Smooth muscle cell (in vitro differentiated cells): ENCODE measurements around the gene KCNN1. TPM values are rescaled to one million over a fixed set of nuclear protein-coding genes. Genes with fewer than 3 reads are reported as not detected.

Experiments used
- DNase-seq: peaks from one replicate; lab custom pipeline; 2025; ENCODE audit not compliant: unreplicated experiment; lab: John Stamatoyannopoulos, UW
- H2AFZ ChIP-seq: fragments of 200-600 bp; sonication (generic); 2 replicates; pipeline ENCODE4 v1.6.0; 2016; ENCODE audit warnings: antibody characterized with exemption, low read depth, mild to moderate bottlenecking
- H3F3A ChIP-seq: fragments of 200-600 bp; sonication (generic); 2 replicates; pipeline ENCODE4 v1.6.0; 2017; ENCODE audit warnings: antibody characterized with exemption, low read depth
- H3K27ac ChIP-seq: fragments of 200-600 bp; sonication (generic); 2 replicates; pipeline ENCODE4 v1.5.1; 2016; ENCODE audit warnings: low read depth, mild to moderate bottlenecking
- H3K27me3 ChIP-seq: fragments of 200-600 bp; sonication (generic); 2 replicates; pipeline ENCODE4 v1.6.1; 2016; ENCODE audit warnings: low read depth, mild to moderate bottlenecking
- H3K36me3 ChIP-seq: fragments of 200-600 bp; sonication (generic); 2 replicates; pipeline ENCODE4 v1.5.1; 2016; ENCODE audit warnings: low read depth
- H3K4me1 ChIP-seq: fragments of 200-600 bp; sonication (generic); 2 replicates; pipeline ENCODE4 v1.5.1; 2016; ENCODE audit warnings: low read depth
- H3K4me2 ChIP-seq: fragments of 200-600 bp; sonication (generic); 2 replicates; pipeline ENCODE4 v1.6.0; 2016; ENCODE audit warnings: mild to moderate bottlenecking
- H3K4me3 ChIP-seq: fragments of 200-600 bp; sonication (generic); 2 replicates; pipeline ENCODE4 v1.5.1; 2016; ENCODE audit warnings: mild to moderate bottlenecking
- H3K79me2 ChIP-seq: fragments of 200-600 bp; sonication (generic); 2 replicates; pipeline ENCODE4 v1.6.0; 2016; ENCODE audit warnings: low read depth, mild to moderate bottlenecking
- H3K9ac ChIP-seq: fragments of 200-600 bp; sonication (generic); 2 replicates; pipeline ENCODE4 v1.6.0; 2016; ENCODE audit warnings: low read depth
- H3K9me3 ChIP-seq: fragments of 200-600 bp; sonication (generic); replicated peaks from 2 replicates; pipeline ENCODE4 v1.5.1; 2016; ENCODE audit warnings: low read depth
- H4K20me1 ChIP-seq: fragments of 200-600 bp; sonication (generic); 2 replicates; pipeline ENCODE4 v1.6.0; 2016; ENCODE audit warnings: low read depth
- CTCF ChIP-seq: fragments of 200-600 bp; sonication (generic); IDR thresholded peaks from 2 replicates; pipeline ENCODE4 v1.5.1; 2017; ENCODE audit warnings: borderline replicate concordance, mild to moderate bottlenecking, antibody characterized with exemption; ENCODE audit not compliant: insufficient read depth, poor library complexity, severe bottlenecking
- WGBS: methylation state at CpG from one replicate; pipeline ENCODE4 v1.1.7; 2016; ENCODE audit warnings: low lambda C conversion rate; 5-methylcytosine and 5-hydroxymethylcytosine counted together
- polyA plus RNA-seq: library from polyadenylated mRNA; unstranded; fragments of >200 nt; fragmentation: Nextera tagmentation; extraction: Ambion mirVana; gene quantifications from 2 replicates; pipeline ENCODE4 v1.2.1, GENCODE V29; 2016
- total RNA-seq: library from RNA; depleted of rRNA; stranded (reverse); fragments of >200 nt; gene quantifications from 2 replicates; pipeline ENCODE4 v1.2.3, GENCODE V29; 2014

KCNN1 gene
- total and polyA plus RNA-seq, 2 experiments from 2014 or later, result 0.22 to 4.2 TPM

- peak within 1 kb of the TSS; percentile 95 for H3K9ac ChIP-seq
- TF ChIP-seq CTCF, result peak; percentile 87
- H3K9me3 ChIP-seq, result no peaks in the 10 kb centered on the region
- H3K79me2 ChIP-seq, result peaks cover 18% of the 10 kb centered on the region
- H3K27me3 ChIP-seq, result no peaks in the 10 kb centered on the region
- H3K27ac ChIP-seq, result peak within 1 kb of the TSS; percentile 90
- WGBS, result 2% methylated on average over 64 of the region's 64 CpGs
- no peaks in the 10 kb centered on the region for H3F3A ChIP-seq
- H3K4me1 ChIP-seq, result peaks cover 6% of the 10 kb centered on the region
- peak; percentile 88 for DNase-seq
- H2AFZ ChIP-seq, result peak within 1 kb of the TSS; percentile 93
- peak within 1 kb of the TSS; percentile 76 for H3K4me3 ChIP-seq
- peak within 1 kb of the TSS; percentile 92 for H3K4me2 ChIP-seq
- no peaks in the 10 kb centered on the region for H3K36me3 ChIP-seq
- no peaks in the 10 kb centered on the region for H4K20me1 ChIP-seq
Measured at GRCh38 chr19:17932485-17933338, 34.2 kb upstream of the KCNN1 start, which contains the start of gene CCDC124. CCDC124 (plus strand) TSS chr19:17933015; CDS start chr19:17936421, 3,406 bp downstream.

- no peaks in the 10 kb centered on the region for H3K36me3 ChIP-seq
- peaks cover 6% of the 10 kb centered on the region for H3K4me1 ChIP-seq
- DNase-seq, result no peak
- H3K27ac ChIP-seq, result peak overlapping the region; percentile 90
- TF ChIP-seq CTCF, result no peak
- H3K9ac ChIP-seq, result peak overlapping the region; percentile 95
- H3K4me2 ChIP-seq, result peak overlapping the region; percentile 92
- H4K20me1 ChIP-seq, result peaks cover 3% of the 10 kb centered on the region
- H3K9me3 ChIP-seq, result no peaks in the 10 kb centered on the region
- 32% methylated on average over 19 of the region's 19 CpGs for WGBS
- no peaks in the 10 kb centered on the region for H3F3A ChIP-seq
- peak overlapping the region; percentile 76 for H3K4me3 ChIP-seq
- H3K79me2 ChIP-seq, result peaks cover 18% of the 10 kb centered on the region
- no peaks in the 10 kb centered on the region for H3K27me3 ChIP-seq
- peak overlapping the region; percentile 93 for H2AFZ ChIP-seq
Measured at GRCh38 chr19:17933414-17934129, 33.3 kb upstream of the KCNN1 start.

GRCh38 chr19:17936379-17936778, 30.5 kb upstream of the KCNN1 start:
- TF ChIP-seq CTCF, result no peak
- peaks cover 18% of the 10 kb centered on the region for H3K79me2 ChIP-seq
- H3K4me3 ChIP-seq, result no peak overlapping the region
- no peaks in the 10 kb centered on the region for H3F3A ChIP-seq
- no peaks in the 10 kb centered on the region for H3K27me3 ChIP-seq
- WGBS, result 93% methylated on average over 21 of the region's 21 CpGs
- H2AFZ ChIP-seq, result no peak overlapping the region
- peaks cover 5% of the 10 kb centered on the region for H4K20me1 ChIP-seq
- H3K4me1 ChIP-seq, result peaks cover 6% of the 10 kb centered on the region
- H3K27ac ChIP-seq, result no peak overlapping the region
- H3K36me3 ChIP-seq, result no peaks in the 10 kb centered on the region
- no peak overlapping the region for H3K9ac ChIP-seq
- DNase-seq, result no peak
- no peaks in the 10 kb centered on the region for H3K9me3 ChIP-seq
- no peak overlapping the region for H3K4me2 ChIP-seq
